A673 (cell line): Measurements from ENCODE around the gene NARF. TPM values are rescaled to one million over a fixed set of nuclear protein-coding genes. Genes with fewer than 3 reads are reported as not detected.
"Not testable (repeated sequence)": the region's sequence is repeated elsewhere in the genome, so short reads cannot be mapped to it uniquely, and the experiment has no call there.

Experiments used
- BruUV-seq: library from RNA; stranded (reverse); fragments of 400-500 nt; replicated peaks from 2 replicates; lab custom pipeline; 2021; lab: Mats Ljungman, UMichigan
- CTCF ChIA-PET: fragments of 300-600 bp; sonication (Branson Sonifier 250); formaldehyde crosslinking; loops from one replicate; lab custom pipeline; 2022; ENCODE audit warnings: antibody characterized with exemption; lab: Charles Lee
- POLR2A ChIA-PET: fragments of 300-600 bp; sonication (Branson Sonifier 250); formaldehyde crosslinking; loops from one replicate; lab custom pipeline; 2022; ENCODE audit warnings: antibody characterized with exemption; ENCODE audit not compliant: low non-redundant PET; lab: Charles Lee
- DNase-seq: peaks from one replicate; pipeline ENCODE4 v3.0.0-alpha.2; 2015; ENCODE audit warnings: low spot score
- H3K27ac ChIP-seq: fragments of 200-600 bp; sonication (generic); 2 replicates; pipeline ENCODE4 v1.5.1; 2016; ENCODE audit warnings: mixed run types, low read depth, mild to moderate bottlenecking, mixed read lengths, antibody characterized with exemption, low read length; ENCODE audit not compliant: poor library complexity, severe bottlenecking
- H3K27me3 ChIP-seq: fragments of 200-600 bp; sonication (generic); replicated peaks from 2 replicates; pipeline ENCODE4 v1.6.1; 2017; ENCODE audit warnings: mixed run types, low read depth, mild to moderate bottlenecking, mixed read lengths, antibody characterized with exemption, low read length; ENCODE audit not compliant: insufficient read depth, poor library complexity
- H3K36me3 ChIP-seq: fragments of 200-600 bp; sonication (generic); 2 replicates; pipeline ENCODE4 v1.6.1; 2016; ENCODE audit warnings: mixed run types, mild to moderate bottlenecking, mixed read lengths, antibody characterized with exemption, low read length; ENCODE audit not compliant: insufficient read depth, poor library complexity, severe bottlenecking
- H3K4me1 ChIP-seq: fragments of 200-600 bp; sonication (generic); 2 replicates; pipeline ENCODE4 v1.6.1; 2017; ENCODE audit warnings: mixed run types, mild to moderate bottlenecking, mixed read lengths, antibody characterized with exemption, low read length; ENCODE audit not compliant: insufficient read depth, poor library complexity, severe bottlenecking
- H3K4me3 ChIP-seq: fragments of 200-600 bp; sonication (generic); 2 replicates; pipeline ENCODE4 v1.5.1; 2016; ENCODE audit warnings: low read depth, mixed run types, mild to moderate bottlenecking, mixed read lengths, low read length; ENCODE audit not compliant: poor library complexity, severe bottlenecking
- H3K9me3 ChIP-seq: fragments of 200-600 bp; sonication (generic); 2 replicates; pipeline ENCODE4 v1.6.1; 2016; ENCODE audit warnings: mixed run types, low read depth, mild to moderate bottlenecking, mixed read lengths, antibody characterized with exemption, low read length; ENCODE audit not compliant: poor library complexity, severe bottlenecking
- CTCF ChIP-seq: fragments of 300-800, 200-600 bp; sonication (generic); conservative IDR thresholded peaks from 2 replicates; pipeline ENCODE4 v1.5.1; 2017; ENCODE audit warnings: low read depth, mild to moderate bottlenecking, antibody characterized with exemption, low read length, moderate library complexity, mixed read lengths
- EZH2 ChIP-seq: fragments of 200-600 bp; sonication (generic); IDR thresholded peaks from 2 replicates; pipeline ENCODE4 v1.6.1; 2017; ENCODE audit warnings: borderline replicate concordance, low read depth, mild to moderate bottlenecking, mixed read lengths, antibody characterized with exemption, low read length; ENCODE audit not compliant: poor library complexity, severe bottlenecking
- intact Hi-C: fragments of 100-400 bp; cut with micrococcal nuclease; formaldehyde crosslinking; loops from one replicate; pipeline ENCODE4 v1.10.0; 2022; ENCODE audit not compliant: unreplicated experiment
- total RNA-seq: library from RNA; stranded (reverse); gene quantifications from 2 replicates; pipeline ENCODE4 v1.2.3, GENCODE V29; 2021

NARF gene
- total RNA-seq, 1 experiment from 2014 or later, result 74.1 TPM

- no peak for TF ChIP-seq EZH2
- TF ChIP-seq CTCF, result no peak
- Histone ChIP-seq H3K9me3 (no peaks in the 10 kb centered on the region), H3K4me3 (no peak overlapping the region), H3K36me3 (no peaks in the 10 kb centered on the region), H3K27ac (no peak overlapping the region), H3K4me1 (no peaks in the 10 kb centered on the region), H3K27me3 (no peaks in the 10 kb centered on the region)
- POLR2A ChIA-PET, result no interaction called here
- DNase-seq, result no peak
- no TSS peak for BruUV-seq
- CTCF ChIA-PET, result no interaction called here
- intact Hi-C loops, result no loop called here
These were observed 44.7 kb downstream of the NARF start for GRCh38 chr17:82503094-82503727.

GRCh38 chr17:82503728-82504308 is 45.3 kb downstream of the NARF start:
- H3K4me3 ChIP-seq, result no peak overlapping the region
- TF ChIP-seq EZH2 (no peak), CTCF (no peak)
- H3K27me3 ChIP-seq, result no peaks in the 10 kb centered on the region
- ChIA-PET POLR2A (no interaction called here), CTCF (no interaction called here)
- no peaks in the 10 kb centered on the region for H3K36me3 ChIP-seq
- no TSS peak for BruUV-seq
- intact Hi-C loops, result no loop called here
- no peaks in the 10 kb centered on the region for H3K9me3 ChIP-seq
- H3K4me1 ChIP-seq, result no peaks in the 10 kb centered on the region
- DNase-seq, result no peak
- no peak overlapping the region for H3K27ac ChIP-seq

- Histone ChIP-seq H3K4me1 (no peaks in the 10 kb centered on the region), H3K27me3 (no peaks in the 10 kb centered on the region), H3K36me3 (no peaks in the 10 kb centered on the region), H3K4me3 (no peak overlapping the region), H3K27ac (no peak overlapping the region), H3K9me3 (no peaks in the 10 kb centered on the region)
- DNase-seq, result no peak
- CTCF ChIA-PET, result no interaction called here
- TF ChIP-seq CTCF, result no peak
- TF ChIP-seq EZH2, result no peak
- no TSS peak for BruUV-seq
- intact Hi-C loops, result no loop called here
- POLR2A ChIA-PET, result no interaction called here
These were observed 46.8 kb downstream of the NARF start for GRCh38 chr17:82505296-82505695.

- H3K4me1 ChIP-seq, DNase-seq, BruUV-seq, H3K36me3 ChIP-seq, H3K4me3 ChIP-seq, H3K9me3 ChIP-seq, CTCF ChIA-PET, H3K27me3 ChIP-seq, intact Hi-C loops, H3K27ac ChIP-seq: not testable (repeated sequence)
- POLR2A ChIA-PET, result interaction anchor here (0.6 kb wide), 1 partner anchor 408 kb away, joined by 6 read pairs; the partner anchor contains the start of gene FASN
These were observed 47.9 kb downstream of the NARF start for GRCh38 chr17:82506402-82506801.
